AG04450 (cell line): ENCODE data around the gene HNRNPM. TPM values are rescaled to one million over a fixed set of nuclear protein-coding genes. Genes with fewer than 3 reads are reported as not detected.
"Not testable (repeated sequence)": the region's sequence is repeated elsewhere in the genome, so short reads cannot be mapped to it uniquely, and the experiment has no call there.

Experiments
- CTCF ChIA-PET: fragments of 300-600, 350-600 bp; formaldehyde crosslinking; extraction: SDS; loops from one replicate; lab custom pipeline; 2022; ENCODE audit warnings: antibody characterized with exemption, inconsistent platforms; lab: Charles Lee
- POLR2A ChIA-PET: fragments of 350-600 bp; formaldehyde crosslinking; extraction: SDS; loops from one replicate; lab custom pipeline; 2021; ENCODE audit warnings: antibody characterized with exemption, inconsistent platforms; lab: Yijun Ruan, JAX
- DNase-seq: peaks from one replicate; pipeline ENCODE4 v3.0.0-alpha.2; 2011; ENCODE audit warnings: low read depth, low spot score
- H3K27ac ChIP-seq: one replicate; pipeline ENCODE4 v1.5.1; 2012; ENCODE audit warnings: low read depth, low read length, control low read depth
- H3K27me3 ChIP-seq: one replicate; pipeline ENCODE4 v1.6.0; 2012; ENCODE audit warnings: low read length; ENCODE audit not compliant: control insufficient read depth, insufficient read depth
- H3K4me3 ChIP-seq: 2 replicates; pipeline ENCODE4 v1.5.1; 2011; ENCODE audit warnings: mild to moderate bottlenecking, low read depth, low read length, control low read depth
- H3K9me3 ChIP-seq: 2 replicates; pipeline ENCODE4 v1.5.1; 2012; ENCODE audit warnings: low read length; ENCODE audit not compliant: control insufficient read depth, insufficient read depth
- CTCF ChIP-seq: IDR thresholded peaks from 2 replicates; pipeline ENCODE4 v1.5.1; 2011; ENCODE audit warnings: low read depth, low read length, control low read depth, inconsistent platforms
- polyA plus RNA-seq: library from polyadenylated mRNA; depleted of rRNA; stranded (reverse); fragments of >200 nt; gene quantifications from 2 replicates; pipeline ENCODE4 v1.2.3, GENCODE V29; 2011

HNRNPM gene
- polyA plus RNA-seq, 1 experiment: 122 TPM

- ChIA-PET CTCF (interaction anchor here (0.5 to 2.2 kb wide), 6 partner anchors 11 to 624 kb away, joined by 4 to 13 read pairs (median 7); partner anchors contain the start of gene MARCHF2), POLR2A (interaction anchor here (0.6 to 1.8 kb wide), 16 partner anchors 10 to 1998 kb away, joined by 3 to 16 read pairs (median 6); partner anchors contain the start of genes ANGPTL4, HNRNPM, MARCHF2 and RAB11B)
- no peak for TF ChIP-seq CTCF
- H3K4me3 ChIP-seq: no peak overlapping the region
- peak; percentile 85 for DNase-seq
- H3K9me3 ChIP-seq: no peaks in the 10 kb centered on the region; the same call in 1 of the 2 replicates
- no peaks in the 10 kb centered on the region for H3K27me3 ChIP-seq
- H3K27ac ChIP-seq: no peak overlapping the region
Observed at GRCh38 chr19:8423817-8424223, 21.0 kb upstream of the HNRNPM start.

- H3K4me3 ChIP-seq, DNase-seq, H3K27ac ChIP-seq, H3K9me3 ChIP-seq, H3K27me3 ChIP-seq: not testable (repeated sequence)
- POLR2A ChIA-PET: interaction anchor here (0.6 kb wide), 1 partner anchor 70 kb away, joined by 4 read pairs; no protein-coding TSS in a partner anchor
- CTCF ChIA-PET: interaction anchor here (0.6 to 2.2 kb wide), 4 partner anchors 11 to 109 kb away, joined by 3 to 11 read pairs (median 7); partner anchors contain the start of gene MARCHF2
Observed at GRCh38 chr19:8425331-8425730, 19.4 kb upstream of the HNRNPM start.

GRCh38 chr19:8426283-8426682 lies 18.5 kb upstream of the HNRNPM start:
- CTCF ChIA-PET: interaction anchor here (0.6 to 1.4 kb wide), 4 partner anchors 12 to 110 kb away, joined by 3 to 8 read pairs (median 5); partner anchors contain the start of gene MARCHF2
- POLR2A ChIA-PET: interaction anchor here (0.5 kb wide), 1 partner anchor 39 kb away, joined by 3 read pairs; no protein-coding TSS in a partner anchor
- no peak for TF ChIP-seq CTCF
- DNase-seq: no peak
- Histone ChIP-seq H3K27me3 (no peaks in the 10 kb centered on the region), H3K4me3 (no peak overlapping the region), H3K27ac (no peak overlapping the region), H3K9me3 (no peaks in the 10 kb centered on the region; the same call in 1 of the 2 replicates)

- ChIA-PET POLR2A (no interaction called here), CTCF (interaction anchor here (1.6 kb wide), 1 partner anchor 75 kb away, joined by 4 read pairs; no protein-coding TSS in a partner anchor)
- Histone ChIP-seq H3K27ac (no peak overlapping the region), H3K27me3 (no peaks in the 10 kb centered on the region), H3K4me3 (no peak overlapping the region), H3K9me3 (no peaks in the 10 kb centered on the region)
- DNase-seq: no peak
- TF ChIP-seq CTCF: no peak
Observed at GRCh38 chr19:8429044-8429443, 15.7 kb upstream of the HNRNPM start.

- POLR2A ChIA-PET: no interaction called here
- CTCF ChIA-PET: interaction anchor here (1.6 kb wide), 1 partner anchor 76 kb away, joined by 4 read pairs; no protein-coding TSS in a partner anchor
Observed at GRCh38 chr19:8429826-8430225, 14.9 kb upstream of the HNRNPM start.

More at GRCh38 chr19:8429826-8430225, 14.9 kb upstream of the HNRNPM start:
- no peaks in the 10 kb centered on the region for H3K27me3 ChIP-seq
- H3K4me3 ChIP-seq: no peak overlapping the region
- no peak for TF ChIP-seq CTCF
- H3K27ac ChIP-seq: no peak overlapping the region
- no peaks in the 10 kb centered on the region for H3K9me3 ChIP-seq
- DNase-seq: no peak
